Keratinocyte (primary cell): ENCODE measurements around the gene TPST2.

Source experiments
- CTCF ChIP-seq, 3 experiments: IDR thresholded peaks in 1 of 3; conservative IDR thresholded peaks in 1 of 3; optimal IDR thresholded peaks in 1 of 3; 2 replicates in 2 of 3; 3 replicates in 1 of 3; pipeline versions ENCODE3 to v1.5.1; 2011; ENCODE audit warnings: low read length in 3 of 3, mild to moderate bottlenecking in 3 of 3, moderate library complexity in 2 of 3, control low read depth in 1 of 3, inconsistent platforms in 1 of 3; ENCODE audit not compliant: insufficient read depth in 2 of 3; ENCODE audit errors: extremely low read depth in 1 of 3
- EZH2 ChIP-seq: IDR thresholded peaks from one replicate; pipeline ENCODE4 v1.6.1; 2012; ENCODE audit warnings: inconsistent platforms, mild to moderate bottlenecking, low read length, moderate library complexity

GRCh38 chr22:26604368-26604767 is 14.4 kb upstream of the TPST2 start:
- TF ChIP-seq CTCF (optimal IDR thresholded peaks at IDR 0.05 in 1 of 3, IDR thresholded peaks at IDR 0.05 in 1 of 3, conservative IDR thresholded peaks at IDR 0.05 in 1 of 3; ENCODE audit: extremely low read depth in 1 of 3, insufficient read depth in 2 of 3, low read length in 3 of 3), result no peak
- no peak for TF ChIP-seq EZH2
